Coronary artery (tissue), 2 donors: Measurements from ENCODE around the gene CLCN2.

Experiments used
- DNase-seq: peaks from one replicate; pipeline ENCODE4 v3.0.0-alpha.2; 2017; ENCODE audit warnings: low spot score
- H3K27ac ChIP-seq, 2 donors: fragments of 200-600 bp; sonication (generic); one replicate each; pipeline ENCODE4 v1.5.1; 2016 to 2019
- H3K4me3 ChIP-seq: fragments of 200-600 bp; sonication (generic); 2 replicates; pipeline ENCODE4 v1.5.1; 2016; ENCODE audit warnings: mild to moderate bottlenecking, moderate library complexity
- TF ChIP-seq, protein P1 (sequence below): fragments of 200-600 bp; sonication (generic); IDR thresholded peaks from one replicate; pipeline ENCODE4 v1.5.1; 2019; ENCODE audit warnings: antibody characterized with exemption

The CLCN2 gene

DNA sequence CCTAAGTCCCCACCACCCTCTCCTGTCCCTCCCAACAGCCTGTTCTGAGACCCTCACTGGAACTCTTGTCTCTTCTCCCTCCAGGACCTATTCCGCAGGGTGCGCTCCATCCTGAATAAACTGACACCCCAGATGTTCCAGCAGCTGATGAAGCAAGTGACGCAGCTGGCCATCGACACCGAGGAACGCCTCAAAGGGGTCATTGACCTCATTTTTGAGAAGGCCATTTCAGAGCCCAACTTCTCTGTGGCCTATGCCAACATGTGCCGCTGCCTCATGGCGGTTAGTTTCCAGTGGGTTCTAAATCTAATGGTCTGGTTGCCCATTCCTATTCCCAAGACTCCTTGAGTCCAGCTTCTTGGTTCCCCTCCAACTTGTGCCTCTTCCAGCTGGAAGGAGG lies 37.7 kb downstream of the CLCN2 start:
- TF ChIP-seq, protein P1, sequence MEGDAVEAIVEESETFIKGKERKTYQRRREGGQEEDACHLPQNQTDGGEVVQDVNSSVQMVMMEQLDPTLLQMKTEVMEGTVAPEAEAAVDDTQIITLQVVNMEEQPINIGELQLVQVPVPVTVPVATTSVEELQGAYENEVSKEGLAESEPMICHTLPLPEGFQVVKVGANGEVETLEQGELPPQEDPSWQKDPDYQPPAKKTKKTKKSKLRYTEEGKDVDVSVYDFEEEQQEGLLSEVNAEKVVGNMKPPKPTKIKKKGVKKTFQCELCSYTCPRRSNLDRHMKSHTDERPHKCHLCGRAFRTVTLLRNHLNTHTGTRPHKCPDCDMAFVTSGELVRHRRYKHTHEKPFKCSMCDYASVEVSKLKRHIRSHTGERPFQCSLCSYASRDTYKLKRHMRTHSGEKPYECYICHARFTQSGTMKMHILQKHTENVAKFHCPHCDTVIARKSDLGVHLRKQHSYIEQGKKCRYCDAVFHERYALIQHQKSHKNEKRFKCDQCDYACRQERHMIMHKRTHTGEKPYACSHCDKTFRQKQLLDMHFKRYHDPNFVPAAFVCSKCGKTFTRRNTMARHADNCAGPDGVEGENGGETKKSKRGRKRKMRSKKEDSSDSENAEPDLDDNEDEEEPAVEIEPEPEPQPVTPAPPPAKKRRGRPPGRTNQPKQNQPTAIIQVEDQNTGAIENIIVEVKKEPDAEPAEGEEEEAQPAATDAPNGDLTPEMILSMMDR = no peak
- H3K27ac ChIP-seq = peak overlapping the region in 1 of 2 donors; percentile 78
- no peak overlapping the region for H3K4me3 ChIP-seq
- no peak for DNase-seq

DNA sequence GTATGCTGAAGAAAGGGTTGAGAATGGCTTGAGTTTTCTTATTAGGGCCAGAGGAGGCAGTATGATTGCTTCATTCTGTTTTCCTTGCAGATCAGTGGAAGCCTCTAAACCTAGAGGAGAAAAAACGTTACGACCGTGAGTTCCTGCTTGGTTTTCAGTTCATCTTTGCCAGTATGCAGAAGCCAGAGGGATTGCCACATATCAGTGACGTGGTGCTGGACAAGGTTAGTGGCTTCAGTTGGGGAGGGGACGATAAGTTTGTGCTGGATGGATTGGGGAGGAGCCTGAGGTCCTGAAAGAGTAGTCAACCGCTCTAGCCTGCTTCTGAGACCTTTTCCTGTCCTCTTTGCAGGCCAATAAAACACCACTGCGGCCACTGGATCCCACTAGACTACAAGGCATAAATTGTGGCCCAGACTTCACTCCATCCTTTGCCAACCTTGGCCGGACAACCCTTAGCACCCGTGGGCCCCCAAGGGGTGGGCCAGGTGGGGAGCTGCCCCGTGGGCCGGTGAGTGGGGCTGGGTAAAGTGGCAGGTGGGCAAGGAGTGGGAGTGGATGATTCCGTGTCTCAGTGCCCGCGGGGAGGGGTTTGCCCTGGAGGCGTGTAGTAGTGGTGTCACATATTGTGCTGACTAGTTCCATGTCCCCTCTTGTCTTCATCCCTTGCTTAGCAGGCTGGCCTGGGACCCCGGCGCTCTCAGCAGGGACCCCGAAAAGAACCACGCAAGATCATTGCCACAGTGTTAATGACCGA lies 38.5 kb downstream of the CLCN2 start:
- peak overlapping the region in 1 of 2 donors; percentile 96 for H3K27ac ChIP-seq
- no peak for DNase-seq
- TF ChIP-seq, protein P1 = no peak
- no peak overlapping the region for H3K4me3 ChIP-seq

DNA sequence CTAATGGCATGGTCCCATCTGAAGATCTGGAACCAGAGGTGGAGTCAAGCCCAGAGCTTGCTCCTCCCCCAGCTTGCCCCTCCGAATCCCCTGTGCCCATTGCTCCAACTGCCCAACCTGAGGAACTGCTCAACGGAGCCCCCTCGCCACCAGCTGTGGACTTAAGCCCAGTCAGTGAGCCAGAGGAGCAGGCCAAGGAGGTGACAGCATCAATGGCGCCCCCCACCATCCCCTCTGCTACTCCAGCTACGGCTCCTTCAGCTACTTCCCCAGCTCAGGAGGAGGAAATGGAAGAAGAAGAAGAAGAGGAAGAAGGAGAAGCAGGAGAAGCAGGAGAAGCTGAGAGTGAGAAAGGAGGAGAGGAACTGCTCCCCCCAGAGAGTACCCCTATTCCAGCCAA lies 39.7 kb downstream of the CLCN2 start:
- H3K4me3 ChIP-seq = no peak overlapping the region
- DNase-seq = no peak
- H3K27ac ChIP-seq = peak overlapping the region in 1 of 2 donors; percentile 96
- TF ChIP-seq, protein P1 = no peak

DNA sequence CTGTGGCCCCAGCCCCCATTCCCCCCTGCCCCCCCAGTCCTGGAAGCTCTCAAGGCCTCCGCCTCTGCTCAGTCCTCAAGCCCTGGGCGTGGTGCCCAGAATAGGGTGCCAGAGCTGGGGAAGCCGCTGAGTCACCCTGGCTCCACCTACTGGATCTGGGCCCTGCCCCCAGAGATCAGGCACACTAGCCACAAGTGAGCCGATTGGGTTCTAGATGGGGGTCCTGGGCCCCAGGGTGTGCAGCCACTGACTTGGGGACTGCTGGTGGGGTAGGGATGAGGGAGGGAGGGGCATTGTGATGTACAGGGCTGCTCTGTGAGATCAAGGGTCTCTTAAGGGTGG lies 41.3 kb downstream of the CLCN2 start:
- DNase-seq = peak; percentile 98
- peak overlapping the region; percentile 83 to 96 for H3K27ac ChIP-seq
- TF ChIP-seq, protein P1 = no peak
- peak overlapping the region; percentile 67 for H3K4me3 ChIP-seq

DNA sequence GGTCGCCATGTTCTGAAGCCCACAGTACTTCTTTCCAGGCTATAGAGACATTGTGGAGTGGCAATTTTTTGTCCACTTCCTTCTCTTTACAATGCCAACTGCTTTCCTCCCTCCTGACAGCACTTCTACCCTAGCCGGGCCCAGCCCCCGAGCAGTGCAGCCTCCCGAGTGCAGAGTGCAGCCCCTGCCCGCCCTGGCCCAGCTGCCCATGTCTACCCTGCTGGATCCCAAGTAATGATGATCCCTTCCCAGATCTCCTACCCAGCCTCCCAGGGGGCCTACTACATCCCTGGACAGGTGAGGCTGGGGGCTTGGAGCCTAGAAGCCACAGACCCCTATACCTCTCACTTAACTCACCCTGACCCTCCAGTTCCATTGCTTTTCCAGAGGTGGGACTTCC lies 44.2 kb downstream of the CLCN2 start:
- Histone ChIP-seq H3K4me3 (peak overlapping the region; percentile 79), H3K27ac (peak overlapping the region in 1 of 2 donors; percentile 27)
- DNase-seq = no peak
- TF ChIP-seq, protein P1 = no peak

DNA sequence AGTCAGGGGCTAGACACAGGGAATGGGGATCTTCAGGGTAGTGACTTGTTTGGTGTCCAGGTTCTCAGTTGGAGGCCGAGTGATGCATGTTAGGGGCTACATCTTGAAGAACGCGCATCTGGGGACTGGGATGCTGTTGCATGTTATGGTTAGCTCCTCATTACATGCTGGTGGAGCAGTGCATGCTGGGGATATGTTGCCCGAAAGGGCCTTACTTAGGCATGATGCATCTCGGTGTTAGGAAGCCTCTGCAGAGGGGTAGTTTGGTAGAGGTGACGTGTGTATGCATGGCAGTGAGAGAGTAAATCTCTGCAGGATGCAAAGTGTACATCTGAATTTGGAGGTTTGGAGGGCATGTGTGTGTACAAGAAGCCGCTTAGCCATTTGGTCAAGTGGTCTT lies 44.6 kb downstream of the CLCN2 start:
- no peak for DNase-seq
- Histone ChIP-seq H3K27ac (peak overlapping the region in 1 of 2 donors; percentile 27), H3K4me3 (peak overlapping the region; percentile 79)
- TF ChIP-seq, protein P1 = no peak
